Transverse colon (tissue), 4 donors: ENCODE data around the gene CTBP1. TPM values are rescaled to one million over a fixed set of nuclear protein-coding genes. Genes with fewer than 3 reads are reported as not detected.

Experiments
- DNase-seq: peaks from one replicate; pipeline ENCODE4 v3.0.0-alpha.2; 2019
- H3K27ac ChIP-seq, 4 donors: fragments of 200-600 bp; sonication (generic); 2 replicates each; pipeline ENCODE4 v1.5.1; 2016 to 2018; ENCODE audit warnings: inconsistent platforms in 4 of 4
- H3K27me3 ChIP-seq: fragments of 200-600 bp; sonication (generic); 2 replicates; pipeline ENCODE4 v1.5.1; 2017; ENCODE audit warnings: inconsistent platforms
- H3K36me3 ChIP-seq, 4 donors: fragments of 200-600 bp; sonication (generic); 2 replicates each; pipeline ENCODE4 v1.5.1; 2017 to 2019; ENCODE audit warnings: inconsistent platforms in 4 of 4
- H3K4me1 ChIP-seq, 4 donors: fragments of 200-600 bp; sonication (generic); 2 replicates each; pipeline ENCODE4 v1.5.1; 2017 to 2020; ENCODE audit warnings: inconsistent platforms in 4 of 4
- H3K4me3 ChIP-seq, 4 donors: fragments of 200-600 bp; sonication (generic); 1 replicate in 1 of 4; 2 replicates in 3 of 4; pipeline versions ENCODE4 v1.5.1 to v1.6.1; 2017 to 2019; ENCODE audit warnings: inconsistent platforms in 4 of 4
- H3K9me3 ChIP-seq, 2 donors: fragments of 200-600 bp; sonication (generic); 2 replicates each; pipeline ENCODE4 v1.5.1; 2017 to 2019; ENCODE audit warnings: inconsistent platforms in 2 of 2
- EP300 ChIP-seq: sonication (generic); formaldehyde crosslinking; IDR thresholded peaks from one replicate; pipeline ENCODE4 v1.6.1; 2017; ENCODE audit warnings: antibody characterized with exemption, low read depth
- POLR2A ChIP-seq: fragments of 450-650 bp; IDR thresholded peaks from one replicate; pipeline ENCODE4 v1.6.1; 2016; ENCODE audit warnings: antibody characterized with exemption, mild to moderate bottlenecking, moderate library complexity
- POLR2AphosphoS5 ChIP-seq, 3 donors: sonication (generic); formaldehyde crosslinking; IDR thresholded peaks; one replicate each; pipeline ENCODE4 v1.6.1; 2016; ENCODE audit warnings: antibody characterized with exemption in 3 of 3
- WGBS, 2 donors: methylation state at CpG; one replicate each; pipeline ENCODE4 v1.1.5; 2018; ENCODE audit warnings: low coverage in 1 of 2; 5-methylcytosine and 5-hydroxymethylcytosine counted together
- in situ Hi-C, 4 donors: fragments of 200-750 bp; cut with MboI; loops; one replicate each; pipeline versions ENCODE4 v1.15.0 to v1.15.1; 2017; ENCODE audit warnings: low sequenced_read_pairs in 3 of 4, low pct_ligation_motif_present in 1 of 4, low pct_unique_long_range_greater_than_20kb in 1 of 4
- intact Hi-C: fragments of 100-400 bp; cut with DNase I; formaldehyde crosslinking; loops from one replicate; pipeline ENCODE4 v1.15.1; 2023; ENCODE audit warnings: low total_unique reads
- total RNA-seq, 4 donors: library from RNA; depleted of rRNA; stranded (reverse); fragments of >200 nt; gene quantifications; one replicate each; pipeline ENCODE4 v1.1.0, GENCODE V29; 2016
- TF ChIP-seq, protein P1 (sequence below), 5 experiments: fragments of 200-600 bp in 3 of 5; fragments of 450-650 bp in 2 of 5; sonication (generic) in 3 of 5; IDR thresholded peaks; 1 replicate in 2 of 5; 2 replicates in 3 of 5; pipeline ENCODE4 v1.5.1; 2016 to 2017; ENCODE audit warnings: antibody characterized with exemption in 5 of 5, inconsistent platforms in 3 of 5, mild to moderate bottlenecking in 2 of 5, moderate library complexity in 1 of 5

CTBP1 gene
- total RNA-seq, 4 donors from 2014 or later = 183 to 457 (median 243) TPM

DNA sequence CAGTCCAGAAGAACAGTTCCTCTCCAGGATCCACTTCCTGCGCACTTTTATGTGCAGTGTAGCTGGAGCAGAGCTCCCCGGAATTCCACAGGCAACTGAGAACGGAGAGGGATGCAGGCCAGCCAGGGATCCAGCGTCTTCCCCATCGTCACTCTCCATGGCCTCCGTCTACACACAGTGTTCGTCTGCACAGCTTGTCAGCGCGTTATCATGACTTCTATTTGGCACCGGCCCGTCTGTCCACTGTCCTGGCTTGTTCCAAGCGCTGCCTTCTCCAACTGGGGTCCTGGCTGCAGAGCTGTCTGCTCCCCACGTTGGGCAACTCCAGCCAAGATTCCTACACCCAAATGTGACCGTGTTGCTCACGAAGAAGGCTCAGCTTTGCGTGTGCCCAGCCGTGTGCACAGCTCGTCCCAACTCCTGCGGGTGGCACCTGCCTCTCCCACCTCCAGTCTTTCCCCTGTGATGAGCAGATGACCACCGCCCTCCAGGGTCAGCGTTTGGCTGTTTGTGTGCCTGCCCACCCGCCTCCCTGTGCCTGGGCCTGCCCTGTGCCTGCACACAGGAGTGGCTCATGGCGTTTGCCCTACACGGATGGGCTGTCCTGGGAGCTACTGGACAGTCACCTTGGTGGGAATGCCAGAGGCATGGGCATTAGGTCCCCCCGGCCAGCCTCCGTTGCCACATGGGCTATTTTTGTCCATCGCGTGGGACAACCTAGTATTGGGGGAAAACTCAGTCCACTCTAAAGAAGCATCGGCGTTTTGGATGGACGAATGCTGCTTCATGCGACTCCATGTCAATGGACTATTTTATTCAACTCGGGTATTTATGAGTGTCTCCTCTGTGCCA lies 2.2 kb upstream of the CTBP1 start:
- H3K4me3 ChIP-seq = no peak overlapping the region
- no peaks in the 10 kb centered on the region for H3K36me3 ChIP-seq
- no peaks in the 10 kb centered on the region for H3K27me3 ChIP-seq
- no peak for DNase-seq
- H3K27ac ChIP-seq = peak overlapping the region in 1 of 4 donors; percentile 99
- H3K4me1 ChIP-seq = peaks cover 20 to 28% (median 24%) of the 10 kb centered on the region in 4 donors
- intact Hi-C loops = no loop called here
- TF ChIP-seq, protein P1, sequence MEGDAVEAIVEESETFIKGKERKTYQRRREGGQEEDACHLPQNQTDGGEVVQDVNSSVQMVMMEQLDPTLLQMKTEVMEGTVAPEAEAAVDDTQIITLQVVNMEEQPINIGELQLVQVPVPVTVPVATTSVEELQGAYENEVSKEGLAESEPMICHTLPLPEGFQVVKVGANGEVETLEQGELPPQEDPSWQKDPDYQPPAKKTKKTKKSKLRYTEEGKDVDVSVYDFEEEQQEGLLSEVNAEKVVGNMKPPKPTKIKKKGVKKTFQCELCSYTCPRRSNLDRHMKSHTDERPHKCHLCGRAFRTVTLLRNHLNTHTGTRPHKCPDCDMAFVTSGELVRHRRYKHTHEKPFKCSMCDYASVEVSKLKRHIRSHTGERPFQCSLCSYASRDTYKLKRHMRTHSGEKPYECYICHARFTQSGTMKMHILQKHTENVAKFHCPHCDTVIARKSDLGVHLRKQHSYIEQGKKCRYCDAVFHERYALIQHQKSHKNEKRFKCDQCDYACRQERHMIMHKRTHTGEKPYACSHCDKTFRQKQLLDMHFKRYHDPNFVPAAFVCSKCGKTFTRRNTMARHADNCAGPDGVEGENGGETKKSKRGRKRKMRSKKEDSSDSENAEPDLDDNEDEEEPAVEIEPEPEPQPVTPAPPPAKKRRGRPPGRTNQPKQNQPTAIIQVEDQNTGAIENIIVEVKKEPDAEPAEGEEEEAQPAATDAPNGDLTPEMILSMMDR (IDR thresholded peaks at IDR 0.05) = no peak
- TF ChIP-seq POLR2AphosphoS5 (IDR thresholded peaks at IDR 0.05) (no peak), EP300 (no peak), POLR2A (no peak)
- 96 to 100% methylated on average over 9 to 33 of the region's 33 CpGs for WGBS, 2 donors
- no peaks in the 10 kb centered on the region for H3K9me3 ChIP-seq
- in situ Hi-C loops = loop anchor here (10.0 to 25.0 kb wide), 3 partner anchors 84 to 94 kb away; partner anchors contain the start of genes SPON2 (in 2 of the 4) and UVSSA (in 2 of the 4)

DNA sequence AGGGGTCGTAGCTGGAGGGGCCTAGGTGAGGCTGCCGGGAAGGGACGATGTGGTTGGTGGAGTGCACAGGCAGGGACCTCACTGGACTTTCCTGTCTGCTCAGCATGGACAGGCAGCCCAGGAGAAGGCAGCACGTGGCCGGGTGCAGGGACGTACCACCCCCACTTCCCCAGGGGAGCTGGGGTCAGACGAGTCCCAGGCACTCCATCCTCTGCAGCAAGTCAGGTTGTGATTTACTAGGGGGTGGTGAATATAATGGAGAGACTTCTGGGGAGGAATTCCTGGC lies 1.5 kb upstream of the CTBP1 start:
- H3K4me1 ChIP-seq = peaks cover 27 to 35% (median 31%) of the 10 kb centered on the region in 4 donors
- H3K27ac ChIP-seq = peak overlapping the region; percentile 95 to 99 (median 96)
- H3K4me3 ChIP-seq = peak overlapping the region in 1 of 4 donors; percentile 89
- H3K36me3 ChIP-seq = no peaks in the 10 kb centered on the region
- intact Hi-C loops (no loop called here), in situ Hi-C loops (loop anchor here (10.0 to 25.0 kb wide), 3 partner anchors 84 to 94 kb away; partner anchors contain the start of genes SPON2 (in 2 of the 4) and UVSSA (in 2 of the 4))
- WGBS, 2 donors = 94 to 95% methylated on average over 4 to 7 of the region's 7 CpGs
- H3K9me3 ChIP-seq = no peaks in the 10 kb centered on the region
- no peaks in the 10 kb centered on the region for H3K27me3 ChIP-seq
- DNase-seq = no peak
- TF ChIP-seq POLR2A = no peak
- TF ChIP-seq EP300 = no peak
- TF ChIP-seq POLR2AphosphoS5 (IDR thresholded peaks at IDR 0.05) = no peak
- TF ChIP-seq, protein P1 (IDR thresholded peaks at IDR 0.05) = no peak

DNA sequence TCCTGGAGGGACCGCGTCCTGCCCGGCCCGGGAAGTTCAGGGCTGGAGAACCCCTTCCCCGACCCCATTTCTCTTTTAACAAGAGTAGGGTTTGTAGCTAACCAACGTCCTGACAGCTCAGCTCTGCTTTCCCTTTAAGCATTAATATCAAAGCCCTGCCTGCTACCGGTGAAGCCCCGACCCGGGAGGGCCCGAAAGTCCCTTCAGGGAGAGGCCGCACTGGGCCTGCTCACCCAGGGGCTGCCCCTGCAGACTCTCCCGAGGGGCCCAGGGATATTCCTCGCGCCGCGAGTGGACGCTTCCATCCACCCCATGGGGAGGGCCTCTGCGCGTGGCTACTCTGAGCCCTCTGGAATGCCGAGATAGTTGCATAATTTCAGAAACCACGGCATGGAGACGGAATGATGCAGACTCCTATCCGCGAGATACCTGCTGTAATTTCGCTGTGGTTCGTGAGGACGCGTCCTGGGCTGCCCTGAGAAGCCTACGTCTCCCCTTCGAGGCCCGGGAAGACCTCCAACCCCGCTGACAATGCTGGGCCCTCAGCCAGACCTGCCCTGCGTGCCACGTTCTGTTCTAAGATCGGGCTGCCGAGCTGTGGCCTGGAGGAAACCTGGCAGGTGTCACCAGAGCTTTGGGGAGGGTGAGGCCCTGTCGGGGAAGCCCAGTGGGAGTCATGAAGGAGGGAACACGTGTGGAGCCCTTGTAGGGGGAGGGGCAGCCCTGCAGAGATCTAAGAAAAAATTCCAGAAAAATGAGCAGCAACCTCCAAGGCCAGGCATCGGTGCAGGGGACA lies 999 bp upstream of the CTBP1 start:
- Histone ChIP-seq H3K4me3 (peak overlapping the region; percentile 80 to 92 (median 90)), H3K9me3 (no peaks in the 10 kb centered on the region), H3K36me3 (no peaks in the 10 kb centered on the region), H3K27me3 (no peaks in the 10 kb centered on the region), H3K27ac (peak overlapping the region; percentile 95 to 99 (median 96)), H3K4me1 (peaks cover 32 to 40% (median 36%) of the 10 kb centered on the region in 4 donors)
- in situ Hi-C loops (loop anchor here (10.0 to 25.0 kb wide), 3 partner anchors 85 to 95 kb away; partner anchors contain the start of genes SPON2 (in 2 of the 4) and UVSSA (in 2 of the 4)), intact Hi-C loops (loop anchor here (5.0 kb wide), 1 partner anchor 38 kb away; no protein-coding TSS in a partner anchor)
- TF ChIP-seq, protein P1 (IDR thresholded peaks at IDR 0.05) = no peak
- peak in 2 of 3 donors; percentile 5 to 17 for TF ChIP-seq POLR2AphosphoS5 (IDR thresholded peaks at IDR 0.05)
- peak; percentile 50 for DNase-seq
- 49 to 82% methylated on average over 7 to 39 of the region's 39 CpGs for WGBS, 2 donors

DNA sequence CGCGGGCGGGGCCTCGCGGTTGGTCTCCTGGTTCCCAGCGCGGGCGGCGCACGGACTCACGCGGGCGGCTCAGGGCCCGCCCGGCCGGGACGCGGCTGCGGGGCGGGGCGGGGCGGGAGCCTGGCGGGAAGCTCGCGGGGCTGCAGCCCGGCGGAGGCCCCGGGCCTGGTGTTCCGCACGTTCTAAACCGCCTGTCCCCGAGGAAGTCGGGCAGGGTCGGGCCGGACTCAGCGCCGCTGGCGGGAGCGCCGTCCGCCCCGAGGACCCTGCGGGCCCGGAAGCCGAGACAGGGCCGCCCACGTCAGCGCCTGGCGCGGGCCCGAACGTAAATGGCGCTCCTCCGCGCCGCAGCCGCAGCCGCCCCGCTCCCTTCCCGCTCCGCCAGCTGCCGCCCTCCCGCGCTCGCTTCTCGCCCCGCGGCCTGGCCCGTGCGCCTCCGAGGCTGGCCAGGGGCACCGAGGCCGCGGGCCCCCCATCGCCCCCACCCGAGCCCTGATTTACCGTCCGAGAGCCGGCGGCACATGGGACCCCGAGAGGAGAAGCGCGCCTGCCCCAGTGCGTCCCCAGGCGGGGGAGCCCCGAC lies 309 bp upstream of the CTBP1 start:
- peak; percentile 89 for DNase-seq
- 0% methylated on average over 84 of the region's 86 CpGs; no CpG with 5 or more reads in 1 of the 2 donors for WGBS, 2 donors
- TF ChIP-seq, protein P1 (IDR thresholded peaks at IDR 0.05) = no peak
- no peak for TF ChIP-seq EP300
- TF ChIP-seq POLR2AphosphoS5 (IDR thresholded peaks at IDR 0.05) = peak in 1 of 3 donors; percentile 14
- TF ChIP-seq POLR2A = no peak
- H3K27me3 ChIP-seq = no peaks in the 10 kb centered on the region
- no peaks in the 10 kb centered on the region for H3K36me3 ChIP-seq
- in situ Hi-C loops (no loop called here), intact Hi-C loops (loop anchor here (5.0 kb wide), 1 partner anchor 37 kb away; no protein-coding TSS in a partner anchor)
- H3K4me3 ChIP-seq = peak overlapping the region; percentile 80 to 92 (median 90)
- no peaks in the 10 kb centered on the region for H3K9me3 ChIP-seq
- H3K27ac ChIP-seq = peak overlapping the region; percentile 95 to 99 (median 96)
- H3K4me1 ChIP-seq = peaks cover 39 to 47% (median 43%) of the 10 kb centered on the region in 4 donors
